Measurements from ENCODE around the gene CCNI. TPM values are rescaled to one million over a fixed set of nuclear protein-coding genes. Genes with fewer than 3 reads are reported as not detected.
A peak's percentile ranks its signal among the peaks of the same experiment; 100 is the strongest.

Gene CCNI
- total and polyA plus RNA-seq, 2 of the 13 experiments (the other 11 are each of a cell fraction or from before 2014, with no cell fraction given) = 43.5 to 122 TPM

DNA sequence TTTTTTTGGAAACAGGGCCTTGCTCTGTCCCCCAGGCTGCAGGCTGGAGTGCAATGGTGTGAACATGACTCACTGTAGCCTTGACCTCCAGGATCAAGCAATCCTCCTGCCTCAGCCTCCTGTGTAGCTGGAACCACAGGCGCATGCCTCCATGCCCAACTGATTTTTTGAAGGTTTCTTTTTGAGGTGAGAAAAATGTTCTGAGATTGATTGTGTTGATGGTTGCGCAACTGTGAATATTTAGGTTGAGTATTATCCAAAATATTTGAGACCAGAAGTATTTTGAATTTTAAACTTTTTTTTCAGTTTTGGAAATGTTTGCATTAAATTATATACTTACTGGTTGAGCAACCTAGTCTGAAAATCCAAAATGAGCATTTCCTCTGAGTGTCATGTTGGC, 2.6 kb upstream of the CCNI start:
- BruUV-seq (replicated peaks) = no TSS peak
- no peak for FAIRE-seq
- no peak overlapping the region for H3K9ac ChIP-seq (ENCODE audit: insufficient read depth, low read depth, low read length)
- no peaks in the 10 kb centered on the region for H3K36me3 ChIP-seq (replicated peaks in 1 of 2; ENCODE audit: control insufficient read depth in 1 of 2, insufficient read depth in 2 of 2, low read length in 2 of 2)
- no peak overlapping the region for H3K4me3 ChIP-seq (replicated peaks in 1 of 3; ENCODE audit: insufficient read depth in 1 of 3, low read depth in 2 of 3, low read length in 3 of 3)
- ChIA-PET POLR2A (interaction anchor here (1.6 kb wide), 1 partner anchor 17 kb away, joined by 4 read pairs; no protein-coding TSS in a partner anchor), CTCF (ENCODE audit: low intra/inter-chr PET ratio, low total read pairs) (no interaction called here)
- H3K4me1 ChIP-seq (ENCODE audit: insufficient read depth, low read length) = peaks cover 4% of the 10 kb centered on the region
- ATAC-seq = no peak
- no peak for DNase-seq (ENCODE audit: low spot score)
- no peak overlapping the region for H2AFZ ChIP-seq (ENCODE audit: low read length)
- H3K9me3 ChIP-seq (ENCODE audit: low read length) = no peaks in the 10 kb centered on the region
- H3K27ac ChIP-seq (ENCODE audit: extremely low read length, insufficient read depth, low read length) = no peak overlapping the region
- no peaks in the 10 kb centered on the region for H3K27me3 ChIP-seq (ENCODE audit: control insufficient read depth in 1 of 2, insufficient read depth in 2 of 2, low read length in 2 of 2)
- TF ChIP-seq, protein P1, sequence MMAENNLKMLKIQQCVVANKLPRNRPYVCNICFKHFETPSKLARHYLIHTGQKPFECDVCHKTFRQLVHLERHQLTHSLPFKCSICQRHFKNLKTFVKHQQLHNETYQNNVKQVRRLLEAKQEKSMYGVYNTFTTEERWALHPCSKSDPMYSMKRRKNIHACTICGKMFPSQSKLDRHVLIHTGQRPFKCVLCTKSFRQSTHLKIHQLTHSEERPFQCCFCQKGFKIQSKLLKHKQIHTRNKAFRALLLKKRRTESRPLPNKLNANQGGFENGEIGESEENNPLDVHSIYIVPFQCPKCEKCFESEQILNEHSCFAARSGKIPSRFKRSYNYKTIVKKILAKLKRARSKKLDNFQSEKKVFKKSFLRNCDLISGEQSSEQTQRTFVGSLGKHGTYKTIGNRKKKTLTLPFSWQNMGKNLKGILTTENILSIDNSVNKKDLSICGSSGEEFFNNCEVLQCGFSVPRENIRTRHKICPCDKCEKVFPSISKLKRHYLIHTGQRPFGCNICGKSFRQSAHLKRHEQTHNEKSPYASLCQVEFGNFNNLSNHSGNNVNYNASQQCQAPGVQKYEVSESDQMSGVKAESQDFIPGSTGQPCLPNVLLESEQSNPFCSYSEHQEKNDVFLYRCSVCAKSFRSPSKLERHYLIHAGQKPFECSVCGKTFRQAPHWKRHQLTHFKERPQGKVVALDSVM (CRISPR knock-in tag; IDR thresholded peaks at IDR 0.05) = peak; percentile 39; the same call in 1 of the 2 replicates
- TF ChIP-seq ESRRA (CRISPR knock-in tag; IDR thresholded peaks at IDR 0.05; ENCODE audit: low read depth) (no peak), CEBPB (IDR thresholded peaks at IDR 0.05; ENCODE audit: borderline replicate concordance, low read depth, low read length) (peak; percentile 73), ZFX (CRISPR knock-in tag; IDR thresholded peaks at IDR 0.05; ENCODE audit: low read depth) (no peak), NFYC (CRISPR knock-in tag; IDR thresholded peaks at IDR 0.05) (no peak), ZNF383 (CRISPR knock-in tag; IDR thresholded peaks at IDR 0.05; ENCODE audit: borderline replicate concordance) (no peak), THAP7 (CRISPR knock-in tag; IDR thresholded peaks at IDR 0.05) (no peak), ZNF230 (CRISPR knock-in tag; IDR thresholded peaks at IDR 0.05) (no peak), NR2C2 (CRISPR knock-in tag; IDR thresholded peaks at IDR 0.05; ENCODE audit: borderline replicate concordance) (no peak)
- H4K20me1 ChIP-seq (ENCODE audit: insufficient read depth, low read length) = peaks cover 13% of the 10 kb centered on the region
- no peak overlapping the region for H3K4me2 ChIP-seq (ENCODE audit: low read depth, low read length)
- in situ Hi-C loops (cut with HindIII; ENCODE audit: extremely low pct_ligation_motif_present, low pct_unique_long_range_greater_than_20kb) = loop anchor here (5.0 kb wide), 1 partner anchor 79 kb away; the partner anchor contains the start of gene CCNG2
- intact Hi-C loops (cut with micrococcal nuclease; ENCODE audit: unreplicated experiment) = no loop called here
- H3K79me2 ChIP-seq (ENCODE audit: insufficient read depth, low read length) = peaks cover 17% of the 10 kb centered on the region
- WGBS (ENCODE audit: low lambda C conversion rate) = 100% methylated on average over 2 of the region's 2 CpGs
